ENCODE results near the gene SLC6A4.
A peak's percentile ranks its signal among the peaks of the same experiment; 100 is the strongest.

Gene SLC6A4

GRCh38 chr17:30239089-30239462, 3.6 kb upstream of the SLC6A4 start:
- H3K27ac ChIP-seq (ENCODE audit: low read depth, low read length), result no peak overlapping the region
- H3K27me3 ChIP-seq (ENCODE audit: insufficient read depth, low read length), result peaks cover 36% of the 10 kb centered on the region
- no peaks in the 10 kb centered on the region for H3K36me3 ChIP-seq (ENCODE audit: insufficient read depth, low read length)
- peaks cover 7% of the 10 kb centered on the region for H3K4me1 ChIP-seq (ENCODE audit: control insufficient read depth, insufficient read depth, low read length, unreplicated experiment)
- no peak overlapping the region for H3K4me3 ChIP-seq (ENCODE audit: low read depth, low read length)
- H2AFZ ChIP-seq (ENCODE audit: low read length, unreplicated experiment), result no peak overlapping the region
- H3K79me2 ChIP-seq (ENCODE audit: control insufficient read depth, insufficient read depth, low read length, unreplicated experiment), result no peaks in the 10 kb centered on the region

- no peaks in the 10 kb centered on the region for H3K79me2 ChIP-seq (ENCODE audit: control insufficient read depth, insufficient read depth, low read length, unreplicated experiment)
- peaks cover 41% of the 10 kb centered on the region for H3K27me3 ChIP-seq (ENCODE audit: insufficient read depth, low read length)
- no peak overlapping the region for H3K27ac ChIP-seq (ENCODE audit: low read depth, low read length)
- H2AFZ ChIP-seq (ENCODE audit: low read length, unreplicated experiment), result no peak overlapping the region
- H3K4me3 ChIP-seq (ENCODE audit: low read depth, low read length), result no peak overlapping the region
- no peaks in the 10 kb centered on the region for H3K36me3 ChIP-seq (ENCODE audit: insufficient read depth, low read length)
- H3K4me1 ChIP-seq (ENCODE audit: control insufficient read depth, insufficient read depth, low read length, unreplicated experiment), result peaks cover 7% of the 10 kb centered on the region
These were observed 3.0 kb upstream of the SLC6A4 start for GRCh38 chr17:30238387-30239088.

GRCh38 chr17:30238003-30238344, 2.5 kb upstream of the SLC6A4 start:
- Histone ChIP-seq H3K27ac (ENCODE audit: low read depth, low read length) (no peak overlapping the region), H3K36me3 (ENCODE audit: insufficient read depth, low read length) (no peaks in the 10 kb centered on the region), H3K4me1 (ENCODE audit: control insufficient read depth, insufficient read depth, low read length, unreplicated experiment) (peaks cover 7% of the 10 kb centered on the region), H3K27me3 (ENCODE audit: insufficient read depth, low read length) (peaks cover 47% of the 10 kb centered on the region), H3K4me3 (ENCODE audit: low read depth, low read length) (no peak overlapping the region), H3K79me2 (ENCODE audit: control insufficient read depth, insufficient read depth, low read length, unreplicated experiment) (no peaks in the 10 kb centered on the region), H2AFZ (ENCODE audit: low read length, unreplicated experiment) (no peak overlapping the region)

- no peaks in the 10 kb centered on the region for H3K79me2 ChIP-seq (ENCODE audit: control insufficient read depth, insufficient read depth, low read length, unreplicated experiment)
- peaks cover 7% of the 10 kb centered on the region for H3K4me1 ChIP-seq (ENCODE audit: control insufficient read depth, insufficient read depth, low read length, unreplicated experiment)
- H3K27me3 ChIP-seq (ENCODE audit: insufficient read depth, low read length), result peaks cover 52% of the 10 kb centered on the region
- H3K27ac ChIP-seq (ENCODE audit: low read depth, low read length), result no peak overlapping the region
- no peak overlapping the region for H2AFZ ChIP-seq (ENCODE audit: low read length, unreplicated experiment)
- no peak overlapping the region for H3K4me3 ChIP-seq (ENCODE audit: low read depth, low read length)
- no peaks in the 10 kb centered on the region for H3K36me3 ChIP-seq (ENCODE audit: insufficient read depth, low read length)
These were observed 2.0 kb upstream of the SLC6A4 start for GRCh38 chr17:30237296-30238002.

- no peaks in the 10 kb centered on the region for H3K36me3 ChIP-seq (ENCODE audit: insufficient read depth, low read length)
- H3K4me1 ChIP-seq (ENCODE audit: control insufficient read depth, insufficient read depth, low read length, unreplicated experiment), result peaks cover 7% of the 10 kb centered on the region
- H3K79me2 ChIP-seq (ENCODE audit: control insufficient read depth, insufficient read depth, low read length, unreplicated experiment), result no peaks in the 10 kb centered on the region
- no peak overlapping the region for H3K27ac ChIP-seq (ENCODE audit: low read depth, low read length)
- peaks cover 52% of the 10 kb centered on the region for H3K27me3 ChIP-seq (ENCODE audit: insufficient read depth, low read length)
- no peak overlapping the region for H2AFZ ChIP-seq (ENCODE audit: low read length, unreplicated experiment)
- peak overlapping the region; percentile 82; the same call in 1 of the 2 replicates for H3K4me3 ChIP-seq (ENCODE audit: low read depth, low read length)
These were observed 1.3 kb upstream of the SLC6A4 start for GRCh38 chr17:30236766-30237165.

- Histone ChIP-seq H3K36me3 (ENCODE audit: insufficient read depth, low read length) (no peaks in the 10 kb centered on the region), H3K4me1 (ENCODE audit: control insufficient read depth, insufficient read depth, low read length, unreplicated experiment) (peaks cover 7% of the 10 kb centered on the region), H3K4me3 (ENCODE audit: low read depth, low read length) (peak overlapping the region; percentile 82), H3K79me2 (ENCODE audit: control insufficient read depth, insufficient read depth, low read length, unreplicated experiment) (no peaks in the 10 kb centered on the region), H3K27me3 (ENCODE audit: insufficient read depth, low read length) (peaks cover 52% of the 10 kb centered on the region), H3K27ac (ENCODE audit: low read depth, low read length) (no peak overlapping the region), H2AFZ (ENCODE audit: low read length, unreplicated experiment) (no peak overlapping the region)
These were observed 764 bp upstream of the SLC6A4 start for GRCh38 chr17:30236297-30236624.

GRCh38 chr17:30234964-30235363, 533 bp downstream of the SLC6A4 start:
- no peak overlapping the region for H2AFZ ChIP-seq (ENCODE audit: low read length, unreplicated experiment)
- H3K27ac ChIP-seq (ENCODE audit: low read depth, low read length), result no peak overlapping the region
- H3K36me3 ChIP-seq (ENCODE audit: insufficient read depth, low read length), result no peaks in the 10 kb centered on the region
- peak overlapping the region; percentile 82 for H3K4me3 ChIP-seq (ENCODE audit: low read depth, low read length)
- no peaks in the 10 kb centered on the region for H3K79me2 ChIP-seq (ENCODE audit: control insufficient read depth, insufficient read depth, low read length, unreplicated experiment)
- peaks cover 57% of the 10 kb centered on the region for H3K27me3 ChIP-seq (ENCODE audit: insufficient read depth, low read length)
- H3K4me1 ChIP-seq (ENCODE audit: control insufficient read depth, insufficient read depth, low read length, unreplicated experiment), result peaks cover 7% of the 10 kb centered on the region

- peaks cover 7% of the 10 kb centered on the region for H3K4me1 ChIP-seq (ENCODE audit: control insufficient read depth, insufficient read depth, low read length, unreplicated experiment)
- no peaks in the 10 kb centered on the region for H3K36me3 ChIP-seq (ENCODE audit: insufficient read depth, low read length)
- peaks cover 60% of the 10 kb centered on the region for H3K27me3 ChIP-seq (ENCODE audit: insufficient read depth, low read length)
- H3K79me2 ChIP-seq (ENCODE audit: control insufficient read depth, insufficient read depth, low read length, unreplicated experiment), result no peaks in the 10 kb centered on the region
- H2AFZ ChIP-seq (ENCODE audit: low read length, unreplicated experiment), result no peak overlapping the region
- H3K27ac ChIP-seq (ENCODE audit: low read depth, low read length), result no peak overlapping the region
- no peak overlapping the region for H3K4me3 ChIP-seq (ENCODE audit: low read depth, low read length)
These were observed 1.2 kb downstream of the SLC6A4 start for GRCh38 chr17:30234296-30234695.

- Histone ChIP-seq H3K27ac (ENCODE audit: low read depth, low read length) (no peak overlapping the region), H3K4me3 (ENCODE audit: low read depth, low read length) (no peak overlapping the region), H3K79me2 (ENCODE audit: control insufficient read depth, insufficient read depth, low read length, unreplicated experiment) (no peaks in the 10 kb centered on the region), H3K36me3 (ENCODE audit: insufficient read depth, low read length) (no peaks in the 10 kb centered on the region), H3K4me1 (ENCODE audit: control insufficient read depth, insufficient read depth, low read length, unreplicated experiment) (peaks cover 7% of the 10 kb centered on the region), H3K27me3 (ENCODE audit: insufficient read depth, low read length) (peaks cover 69% of the 10 kb centered on the region), H2AFZ (ENCODE audit: low read length, unreplicated experiment) (no peak overlapping the region)
These were observed 2.6 kb downstream of the SLC6A4 start for GRCh38 chr17:30232824-30233427.

- Histone ChIP-seq H3K4me3 (ENCODE audit: low read depth, low read length) (no peak overlapping the region), H3K27ac (ENCODE audit: low read depth, low read length) (no peak overlapping the region), H3K79me2 (ENCODE audit: control insufficient read depth, insufficient read depth, low read length, unreplicated experiment) (no peaks in the 10 kb centered on the region), H3K36me3 (ENCODE audit: insufficient read depth, low read length) (no peaks in the 10 kb centered on the region), H2AFZ (ENCODE audit: low read length, unreplicated experiment) (no peak overlapping the region), H3K27me3 (ENCODE audit: insufficient read depth, low read length) (peaks cover 62% of the 10 kb centered on the region), H3K4me1 (ENCODE audit: control insufficient read depth, insufficient read depth, low read length, unreplicated experiment) (peaks cover 7% of the 10 kb centered on the region)
These were observed 3.3 kb downstream of the SLC6A4 start for GRCh38 chr17:30232015-30232823.

Measured in ACC112 (cell line).